Testis (tissue), 2 donors: Measurements from ENCODE around the gene EIF5A.

Source experiments
- CTCF ChIP-seq, 3 experiments: fragments of 450-650 bp in 2 of 3; fragments of 200-600 bp in 1 of 3; sonication (generic) in 1 of 3; IDR thresholded peaks; one replicate each; pipeline ENCODE4 v1.5.1; 2016 to 2019; ENCODE audit warnings: antibody characterized with exemption in 3 of 3, mild to moderate bottlenecking in 2 of 3, moderate library complexity in 1 of 3
- POLR2A ChIP-seq: fragments of 450-650 bp; IDR thresholded peaks from one replicate; pipeline ENCODE4 v1.6.1; 2017; ENCODE audit warnings: antibody characterized with exemption, mild to moderate bottlenecking, moderate library complexity

- TF ChIP-seq CTCF (IDR thresholded peaks at IDR 0.05) (no peak), POLR2A (no peak)
These were observed 2.2 kb downstream of the EIF5A start for GRCh38 chr17:7309628-7310027.
